Suppressor macrophage treated with lipopolysaccharide for 4 hours (primary cell): Measurements from ENCODE around the gene LRP1.

Source experiments
- DNase-seq: peaks from one replicate; pipeline ENCODE4 v3.0.0-alpha.2; 2020

Gene LRP1

GRCh38 chr12:57229046-57229633, 100.9 kb downstream of the LRP1 start:
- DNase-seq: no peak

- peak; percentile 99 for DNase-seq
These were observed 101.5 kb downstream of the LRP1 start, which contains the start of gene SHMT2 for GRCh38 chr12:57229634-57230380. Gene SHMT2, plus strand, starts transcription at chr12:57229711. Its CDS starts 68 bp downstream, at chr12:57229779.

- no peak for DNase-seq
These were observed 102.3 kb downstream of the LRP1 start for GRCh38 chr12:57230381-57231155.

- no peak for DNase-seq
These were observed 103.2 kb downstream of the LRP1 start for GRCh38 chr12:57231276-57232021.

DNA sequence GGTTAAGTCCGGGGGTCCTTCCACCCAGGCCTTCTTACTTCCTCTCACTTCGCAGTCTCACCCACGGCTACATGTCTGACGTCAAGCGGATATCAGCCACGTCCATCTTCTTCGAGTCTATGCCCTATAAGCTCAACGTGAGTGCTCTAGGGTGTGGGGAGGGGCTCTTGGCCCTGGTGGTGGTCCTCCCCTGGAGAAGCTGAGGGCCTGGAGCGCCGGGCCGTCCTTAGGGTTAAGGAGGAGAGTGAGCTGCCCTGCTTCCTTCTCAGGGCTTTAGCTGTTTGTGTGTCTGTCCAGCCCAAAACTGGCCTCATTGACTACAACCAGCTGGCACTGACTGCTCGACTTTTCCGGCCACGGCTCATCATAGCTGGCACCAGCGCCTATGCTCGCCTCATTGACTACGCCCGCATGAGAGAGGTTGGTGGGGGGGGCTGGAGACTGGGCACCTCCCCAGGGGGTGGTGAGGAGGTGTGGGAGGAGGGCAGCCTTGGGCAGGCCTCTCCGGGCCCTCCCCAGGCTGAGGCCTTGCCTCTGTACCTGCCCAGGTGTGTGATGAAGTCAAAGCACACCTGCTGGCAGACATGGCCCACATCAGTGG, 104.0 kb downstream of the LRP1 start:
- no peak for DNase-seq

GRCh38 chr12:57233357-57234232, 105.3 kb downstream of the LRP1 start:
- peak; percentile 70 for DNase-seq

DNA sequence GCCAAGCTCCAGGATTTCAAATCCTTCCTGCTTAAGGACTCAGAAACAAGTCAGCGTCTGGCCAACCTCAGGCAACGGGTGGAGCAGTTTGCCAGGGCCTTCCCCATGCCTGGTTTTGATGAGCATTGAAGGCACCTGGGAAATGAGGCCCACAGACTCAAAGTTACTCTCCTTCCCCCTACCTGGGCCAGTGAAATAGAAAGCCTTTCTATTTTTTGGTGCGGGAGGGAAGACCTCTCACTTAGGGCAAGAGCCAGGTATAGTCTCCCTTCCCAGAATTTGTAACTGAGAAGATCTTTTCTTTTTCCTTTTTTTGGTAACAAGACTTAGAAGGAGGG, 105.9 kb downstream of the LRP1 start:
- DNase-seq: no peak

- peak; percentile 65 for DNase-seq
These were observed 106.3 kb downstream of the LRP1 start for GRCh38 chr12:57234571-57235016.

- DNase-seq: no peak
These were observed 106.9 kb downstream of the LRP1 start for GRCh38 chr12:57235017-57235727.

DNA sequence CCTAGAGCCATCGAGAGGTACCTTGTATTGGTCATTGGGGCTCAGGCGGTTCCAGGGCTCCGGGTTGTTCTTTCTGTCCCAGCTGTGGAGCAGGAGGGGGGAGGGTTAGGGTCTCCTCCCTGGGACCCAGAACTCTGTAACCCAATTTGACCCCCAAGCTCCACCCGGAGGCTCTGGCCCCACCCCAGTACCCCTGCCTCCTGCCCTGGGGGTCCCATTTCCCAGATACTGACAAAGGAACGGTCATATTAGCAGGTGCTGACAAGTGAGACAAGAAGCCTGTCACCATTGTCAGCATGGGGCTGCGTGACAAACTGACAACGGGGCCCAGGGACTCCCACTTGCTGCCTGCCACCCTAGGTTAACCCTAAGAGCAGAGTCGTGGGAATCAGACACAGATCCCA, 107.4 kb downstream of the LRP1 start:
- DNase-seq: no peak

DNA sequence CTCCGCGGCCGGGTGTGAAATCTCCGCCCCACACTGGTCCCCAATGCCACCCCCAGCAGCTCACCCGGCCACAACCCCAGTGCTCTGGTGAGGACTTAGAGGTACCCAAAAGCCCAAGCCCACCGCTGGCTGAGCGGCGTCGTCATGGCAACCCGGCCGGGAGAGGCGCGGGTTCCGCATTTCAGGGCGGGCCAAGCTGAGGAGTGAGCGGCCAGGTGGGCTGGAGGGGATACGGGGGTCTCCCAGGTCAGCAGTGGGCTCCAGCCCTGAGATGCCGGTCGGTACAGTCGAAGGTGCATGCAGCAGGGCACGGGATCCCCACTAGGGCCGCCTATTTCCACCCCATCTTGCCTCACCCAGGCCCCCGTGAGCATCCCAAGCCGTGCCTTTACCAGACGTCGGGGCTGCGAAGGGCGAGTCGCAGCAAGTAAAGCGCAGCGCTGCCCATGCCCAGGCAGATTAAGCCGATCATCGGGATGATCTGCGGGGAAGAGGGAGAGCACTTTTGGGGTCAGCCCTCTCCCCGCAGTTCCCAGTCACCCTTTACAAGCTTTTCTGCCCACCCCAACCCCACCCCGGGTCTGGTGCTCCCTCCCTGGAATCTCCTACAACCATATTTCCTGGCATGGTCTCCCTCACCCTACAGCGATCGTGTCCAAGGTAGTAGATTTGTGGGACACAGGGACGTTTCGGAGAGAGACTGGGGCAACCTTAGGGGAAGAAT, 108.1 kb downstream of the LRP1 start:
- DNase-seq: no peak

GRCh38 chr12:57236925-57237595, 108.8 kb downstream of the LRP1 start:
- no peak for DNase-seq

GRCh38 chr12:57237596-57237931, 109.3 kb downstream of the LRP1 start:
- no peak for DNase-seq

GRCh38 chr12:57237932-57238853, 109.9 kb downstream of the LRP1 start:
- no peak for DNase-seq

DNA sequence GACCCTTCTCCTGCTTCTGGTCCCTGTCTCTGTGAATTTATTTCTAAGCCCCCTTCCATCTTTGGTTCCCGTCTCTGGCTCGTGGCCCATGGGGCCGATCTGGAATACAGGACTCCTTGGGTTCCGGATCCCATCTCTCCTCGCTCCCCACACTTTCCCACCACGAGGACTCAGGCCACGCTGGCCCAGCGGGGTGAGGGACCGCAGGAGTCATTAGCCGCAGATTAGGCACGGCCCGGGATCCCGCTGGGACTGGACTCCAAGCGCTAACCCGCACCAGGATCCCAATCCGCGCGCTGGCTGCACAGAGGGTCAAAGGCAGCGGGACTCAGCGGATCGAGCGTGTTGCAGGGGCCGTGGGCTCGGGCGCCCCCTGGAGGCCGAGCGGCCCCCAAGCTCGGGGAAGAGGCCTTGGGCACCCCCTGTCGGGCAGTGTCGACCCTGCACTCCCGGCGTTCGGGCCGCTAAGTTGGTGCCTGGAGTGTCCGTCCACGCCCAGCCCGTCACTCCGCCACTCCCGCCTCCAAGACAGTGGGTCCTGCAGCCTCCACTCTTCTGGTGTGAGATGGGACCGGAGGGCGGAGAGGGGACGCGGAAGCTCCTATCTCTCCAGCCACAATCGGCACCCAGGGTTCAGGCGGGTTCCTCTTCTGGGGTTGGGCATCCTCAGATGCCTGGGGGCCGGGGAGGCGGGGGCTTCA, 110.7 kb downstream of the LRP1 start:
- peak; percentile 94 for DNase-seq

GRCh38 chr12:57239587-57240065, 111.3 kb downstream of the LRP1 start:
- no peak for DNase-seq

DNA sequence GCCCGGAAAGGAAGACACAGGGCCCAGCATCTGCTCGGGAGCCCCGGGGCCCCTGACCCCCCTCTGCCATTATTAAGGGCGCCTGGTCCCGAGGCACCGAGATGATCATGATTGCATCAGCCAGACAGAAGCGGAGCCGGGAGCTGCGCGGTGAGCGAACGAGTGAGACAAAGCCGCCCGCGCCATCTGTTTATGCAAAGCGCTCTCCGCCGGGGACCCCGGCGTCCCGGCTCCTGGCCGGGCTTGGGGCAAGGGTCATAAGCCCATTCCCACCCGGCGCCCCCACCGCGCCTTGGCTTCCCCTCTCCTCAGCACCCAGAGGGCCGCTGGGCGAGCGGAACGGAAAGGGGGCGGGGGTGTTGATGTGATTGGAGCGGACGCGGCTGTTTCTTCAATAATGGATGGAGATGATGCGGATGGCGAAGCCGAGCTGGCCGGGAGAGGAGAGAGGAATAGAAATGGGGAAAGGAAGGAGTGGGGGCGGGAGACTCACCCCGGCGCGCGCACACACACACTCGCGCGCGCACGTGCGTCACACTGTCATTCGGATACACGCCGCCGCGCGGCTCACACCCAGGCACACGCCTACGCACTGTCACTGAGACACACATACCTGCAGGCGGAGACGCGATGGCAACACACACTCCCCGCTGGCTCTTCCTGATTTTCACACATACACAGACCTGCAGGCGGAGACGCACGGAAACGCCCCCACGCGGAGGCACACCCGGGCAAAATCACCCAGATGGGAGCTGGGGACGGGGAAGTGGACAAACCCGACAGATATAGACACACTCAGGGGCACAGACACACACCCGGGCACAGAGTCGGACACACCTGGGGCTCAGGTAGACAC, 112.0 kb downstream of the LRP1 start:
- peak; percentile 67 for DNase-seq
